DOHH2 (cell line): ENCODE results near the gene ZNF181.

Source experiments
- H3F3A ChIP-seq: fragments of 200-600 bp; sonication (generic), shearing (Covaris generic); 2 replicates; pipeline ENCODE4 v1.6.0; 2016; ENCODE audit warnings: antibody characterized with exemption, mild to moderate bottlenecking; ENCODE audit not compliant: control insufficient read depth, insufficient read depth
- H3K27ac ChIP-seq: fragments of 200-600 bp; sonication (generic); 2 replicates; pipeline ENCODE4 v1.5.1; 2014; ENCODE audit warnings: low read depth, mild to moderate bottlenecking, low read length, moderate library complexity
- H3K27me3 ChIP-seq: fragments of 200-600 bp; sonication (generic); 2 replicates; pipeline ENCODE4 v1.6.1; 2014; ENCODE audit warnings: mild to moderate bottlenecking, low read length, mixed read lengths; ENCODE audit not compliant: control insufficient read depth
- H3K36me3 ChIP-seq: fragments of 200-600 bp; sonication (generic); 2 replicates; pipeline ENCODE4 v1.6.1; 2014; ENCODE audit warnings: mild to moderate bottlenecking, low read length, moderate library complexity, mixed read lengths; ENCODE audit not compliant: control insufficient read depth
- H3K4me1 ChIP-seq: fragments of 200-600 bp; sonication (generic); 2 replicates; pipeline ENCODE4 v1.6.1; 2014; ENCODE audit warnings: mild to moderate bottlenecking, low read length, mixed read lengths; ENCODE audit not compliant: control insufficient read depth
- H3K4me2 ChIP-seq: fragments of 200-600 bp; sonication (generic); 2 replicates; pipeline ENCODE4 v1.6.0; 2014; ENCODE audit warnings: mild to moderate bottlenecking, low read length, moderate library complexity
- H3K4me3 ChIP-seq: fragments of 200-600 bp; sonication (generic); 2 replicates; pipeline ENCODE4 v1.5.1; 2014; ENCODE audit warnings: mild to moderate bottlenecking, low read length, mixed read lengths
- H3K79me2 ChIP-seq: fragments of 200-600 bp; sonication (generic); 2 replicates; pipeline ENCODE4 v1.6.1; 2014; ENCODE audit warnings: mild to moderate bottlenecking, low read length, mixed read lengths; ENCODE audit not compliant: control insufficient read depth
- H3K9me2 ChIP-seq: fragments of 200-600 bp; sonication (generic); replicated peaks from 2 replicates; pipeline ENCODE4 v1.6.1; 2014; ENCODE audit warnings: mild to moderate bottlenecking, low read length, mixed read lengths; ENCODE audit not compliant: control insufficient read depth
- H3K9me3 ChIP-seq: fragments of 200-600 bp; sonication (generic); 2 replicates; pipeline ENCODE4 v1.6.1; 2014; ENCODE audit warnings: antibody characterized with exemption, low read length, mixed read lengths; ENCODE audit not compliant: control insufficient read depth, insufficient read depth
- H4K20me1 ChIP-seq: fragments of 200-600 bp; sonication (generic); 2 replicates; pipeline ENCODE4 v1.6.0; 2014; ENCODE audit warnings: low read depth, mild to moderate bottlenecking, antibody characterized with exemption, low read length, moderate library complexity; ENCODE audit not compliant: control insufficient read depth, insufficient read depth
- EZH2phosphoT487 ChIP-seq: fragments of 200-600 bp; sonication (generic); IDR thresholded peaks from 2 replicates; pipeline ENCODE4 v1.6.1; 2017; ENCODE audit warnings: borderline replicate concordance, mild to moderate bottlenecking, antibody characterized with exemption, low read length, moderate library complexity, mixed read lengths
- TF ChIP-seq, protein P1 (sequence below): fragments of 200-600 bp; sonication (generic); IDR thresholded peaks from one replicate; pipeline ENCODE4 v1.5.1; 2014; ENCODE audit warnings: antibody characterized with exemption, mild to moderate bottlenecking, low read depth, low read length; ENCODE audit not compliant: poor library complexity, severe bottlenecking

The ZNF181 gene

DNA sequence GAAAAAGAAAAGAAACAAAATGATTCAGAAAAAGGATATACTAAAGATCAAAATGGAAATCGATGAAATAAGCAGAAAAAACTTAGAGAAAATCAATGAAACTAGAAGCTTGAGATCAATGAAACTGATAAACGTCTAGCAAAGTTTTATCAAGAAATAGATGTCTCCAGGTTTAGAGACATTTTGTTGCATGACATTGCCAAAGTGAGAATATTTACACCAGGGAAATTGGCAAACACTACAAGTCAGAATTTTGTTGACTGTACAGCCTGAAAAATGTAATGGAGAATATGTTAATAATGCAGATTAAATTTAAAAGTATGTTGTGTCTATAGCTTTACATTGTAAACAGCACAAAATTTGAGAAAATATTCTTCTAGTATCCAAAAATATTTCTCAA lies 44.3 kb downstream of the ZNF181 start:
- TF ChIP-seq, protein P1, sequence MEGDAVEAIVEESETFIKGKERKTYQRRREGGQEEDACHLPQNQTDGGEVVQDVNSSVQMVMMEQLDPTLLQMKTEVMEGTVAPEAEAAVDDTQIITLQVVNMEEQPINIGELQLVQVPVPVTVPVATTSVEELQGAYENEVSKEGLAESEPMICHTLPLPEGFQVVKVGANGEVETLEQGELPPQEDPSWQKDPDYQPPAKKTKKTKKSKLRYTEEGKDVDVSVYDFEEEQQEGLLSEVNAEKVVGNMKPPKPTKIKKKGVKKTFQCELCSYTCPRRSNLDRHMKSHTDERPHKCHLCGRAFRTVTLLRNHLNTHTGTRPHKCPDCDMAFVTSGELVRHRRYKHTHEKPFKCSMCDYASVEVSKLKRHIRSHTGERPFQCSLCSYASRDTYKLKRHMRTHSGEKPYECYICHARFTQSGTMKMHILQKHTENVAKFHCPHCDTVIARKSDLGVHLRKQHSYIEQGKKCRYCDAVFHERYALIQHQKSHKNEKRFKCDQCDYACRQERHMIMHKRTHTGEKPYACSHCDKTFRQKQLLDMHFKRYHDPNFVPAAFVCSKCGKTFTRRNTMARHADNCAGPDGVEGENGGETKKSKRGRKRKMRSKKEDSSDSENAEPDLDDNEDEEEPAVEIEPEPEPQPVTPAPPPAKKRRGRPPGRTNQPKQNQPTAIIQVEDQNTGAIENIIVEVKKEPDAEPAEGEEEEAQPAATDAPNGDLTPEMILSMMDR, result no peak
- no peak for TF ChIP-seq EZH2phosphoT487
- H3K4me3 ChIP-seq, result no peak overlapping the region

DNA sequence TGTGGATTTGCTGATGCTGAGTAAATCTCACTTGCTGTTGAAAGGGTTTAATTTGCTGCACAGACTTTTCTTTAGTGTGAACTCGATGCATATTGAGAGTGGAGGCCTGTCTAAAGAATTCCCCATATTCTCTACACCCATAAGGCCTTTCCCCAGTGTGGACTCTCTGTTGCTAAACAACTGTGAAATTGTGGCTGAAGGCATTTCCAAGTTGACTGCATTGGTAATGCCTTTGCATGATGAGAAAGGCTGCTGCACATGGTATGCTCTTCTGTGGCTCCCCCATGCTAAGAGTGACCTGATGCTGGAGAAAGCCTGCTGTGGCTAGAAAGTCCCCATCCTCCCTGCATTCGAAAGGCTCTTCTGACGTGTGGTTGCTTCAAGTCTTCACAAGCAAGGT lies 45.6 kb downstream of the ZNF181 start:
- H3K27ac ChIP-seq, result no peak overlapping the region
- H4K20me1 ChIP-seq, result no peaks in the 10 kb centered on the region
- no peaks in the 10 kb centered on the region for H3F3A ChIP-seq
- no peak overlapping the region for H3K4me2 ChIP-seq
- H3K9me3 ChIP-seq, result no peaks in the 10 kb centered on the region; the same call in 1 of the 2 replicates
- no peaks in the 10 kb centered on the region for H3K79me2 ChIP-seq
- H3K4me1 ChIP-seq, result no peaks in the 10 kb centered on the region
- H3K27me3 ChIP-seq, result no peaks in the 10 kb centered on the region
- H3K9me2 ChIP-seq, result no peaks in the 10 kb centered on the region
- TF ChIP-seq EZH2phosphoT487, result no peak
- TF ChIP-seq, protein P1, result no peak
- H3K4me3 ChIP-seq, result no peak overlapping the region
- no peaks in the 10 kb centered on the region for H3K36me3 ChIP-seq

More for the DNA sequence above, 44.3 kb downstream of the ZNF181 start:
- H3K27ac ChIP-seq, result no peak overlapping the region
- H3K9me3 ChIP-seq, result no peaks in the 10 kb centered on the region
- H3K36me3 ChIP-seq, result no peaks in the 10 kb centered on the region
- no peaks in the 10 kb centered on the region for H3F3A ChIP-seq
- H3K4me2 ChIP-seq, result no peak overlapping the region
- no peaks in the 10 kb centered on the region for H3K79me2 ChIP-seq
- H3K9me2 ChIP-seq, result no peaks in the 10 kb centered on the region
- no peaks in the 10 kb centered on the region for H3K27me3 ChIP-seq
- H3K4me1 ChIP-seq, result no peaks in the 10 kb centered on the region
- H4K20me1 ChIP-seq, result no peaks in the 10 kb centered on the region

DNA sequence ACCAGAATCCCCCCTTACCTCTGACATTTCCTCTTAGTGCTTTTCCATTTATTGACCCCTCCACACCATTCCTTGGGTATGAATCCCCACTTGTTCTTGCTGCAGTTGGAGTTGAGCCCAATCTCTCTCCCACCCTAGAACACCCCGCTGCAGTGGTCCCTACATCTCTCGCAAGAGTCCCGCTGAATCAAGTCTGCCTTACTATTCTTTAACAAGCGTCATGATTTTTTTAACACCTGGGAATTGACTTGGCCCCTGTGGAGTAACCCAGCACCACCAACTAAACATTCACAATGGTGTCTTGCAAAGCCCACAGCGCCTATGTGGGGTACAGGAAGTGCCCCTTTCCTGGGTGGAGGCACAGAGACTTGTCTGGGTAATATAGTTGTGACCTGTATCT lies 52.2 kb downstream of the ZNF181 start:
- no peaks in the 10 kb centered on the region for H3K9me2 ChIP-seq
- H3K4me1 ChIP-seq, result no peaks in the 10 kb centered on the region
- H3K9me3 ChIP-seq, result no peaks in the 10 kb centered on the region; the same call in 1 of the 2 replicates
- no peaks in the 10 kb centered on the region for H3K79me2 ChIP-seq
- H3K4me3 ChIP-seq, result no peak overlapping the region
- no peaks in the 10 kb centered on the region for H4K20me1 ChIP-seq
- TF ChIP-seq, protein P1, result no peak
- TF ChIP-seq EZH2phosphoT487, result no peak
- no peak overlapping the region for H3K27ac ChIP-seq
- H3K4me2 ChIP-seq, result no peak overlapping the region
- no peaks in the 10 kb centered on the region for H3K36me3 ChIP-seq
- 0 out of 2 replicates have a peak, but pooled peaks cover 3% of the 10 kb centered on the region for H3K27me3 ChIP-seq
- H3F3A ChIP-seq, result no peaks in the 10 kb centered on the region
